DMS153 treated with DMSO at 0.1 percent for 48 hours (cell line): ENCODE results near the gene MGAT5B.

Experiments
- DNase-seq: peaks from one replicate; lab custom pipeline; 2025; ENCODE audit not compliant: unreplicated experiment; lab: John Stamatoyannopoulos, UW

The MGAT5B gene

DNA sequence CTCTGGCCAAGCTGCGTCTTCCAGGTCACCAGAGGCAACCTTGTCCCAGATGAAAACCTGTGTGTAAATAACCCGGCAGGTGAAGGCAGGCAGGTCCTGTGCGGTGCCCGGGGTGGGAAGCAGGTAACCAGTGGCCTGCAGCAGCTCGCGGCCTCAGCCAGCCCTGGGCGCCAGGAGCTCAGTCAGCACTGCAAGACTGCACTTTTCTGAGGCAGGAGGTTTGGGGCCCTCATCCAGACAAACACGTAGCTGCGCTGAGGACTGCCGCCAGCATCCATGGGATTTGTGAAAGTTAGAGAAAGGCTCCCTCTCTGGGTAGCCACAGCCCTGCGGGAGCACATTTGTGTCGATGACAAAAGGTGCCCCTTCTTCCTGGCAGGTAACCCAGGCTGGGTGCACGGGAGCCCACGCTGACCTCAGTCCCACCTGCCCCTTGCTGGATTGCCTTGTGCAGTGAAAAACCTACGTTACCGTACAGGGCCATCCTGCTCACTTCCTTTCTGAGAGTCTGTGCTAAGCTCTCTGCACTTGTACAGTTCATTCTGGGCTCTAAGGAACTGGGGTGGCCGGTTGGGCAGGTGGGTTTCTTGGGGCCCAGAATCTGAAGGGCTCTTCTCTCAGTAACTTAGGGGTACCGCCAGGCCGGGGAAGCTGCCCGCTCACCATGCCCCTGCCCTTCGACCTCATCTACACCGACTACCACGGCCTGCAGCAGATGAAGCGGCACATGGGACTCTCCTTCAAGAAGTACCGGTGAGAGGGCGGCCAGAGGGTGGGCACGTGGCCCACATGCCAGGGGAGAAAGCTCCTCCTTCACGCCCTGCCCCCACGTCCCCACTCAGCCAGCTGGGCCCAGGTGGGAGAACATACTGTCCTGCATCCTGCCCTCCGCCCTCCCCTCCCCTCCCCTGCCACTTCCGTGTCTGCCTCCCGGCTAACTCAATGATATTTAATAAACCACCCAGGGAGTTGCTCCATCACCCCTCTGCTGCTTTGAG lies 56.4 kb downstream of the MGAT5B start:
- DNase-seq, result peak; percentile 35

DNA sequence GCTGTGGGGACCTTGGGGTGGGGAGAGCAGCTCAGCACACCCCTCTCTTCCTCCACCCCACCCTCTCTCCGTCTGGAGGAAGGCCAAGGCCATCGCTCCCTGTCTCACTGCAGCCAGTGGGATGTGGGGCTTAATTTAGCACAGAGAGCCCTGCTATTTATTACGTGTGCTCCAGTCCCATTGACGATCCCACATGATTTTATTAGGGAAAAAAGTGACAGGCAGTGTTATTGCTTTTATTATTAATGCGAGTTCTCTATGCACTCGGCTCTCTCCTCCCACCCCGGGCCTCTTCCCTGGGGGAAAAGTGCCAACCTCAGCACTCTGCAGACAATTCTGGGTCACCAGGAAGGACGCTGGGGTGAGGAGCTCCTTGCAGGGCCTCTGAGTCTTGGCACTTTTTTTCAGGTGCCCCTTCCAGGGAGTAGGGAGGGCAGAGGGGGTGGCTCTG lies 57.3 kb downstream of the MGAT5B start:
- no peak for DNase-seq

DNA sequence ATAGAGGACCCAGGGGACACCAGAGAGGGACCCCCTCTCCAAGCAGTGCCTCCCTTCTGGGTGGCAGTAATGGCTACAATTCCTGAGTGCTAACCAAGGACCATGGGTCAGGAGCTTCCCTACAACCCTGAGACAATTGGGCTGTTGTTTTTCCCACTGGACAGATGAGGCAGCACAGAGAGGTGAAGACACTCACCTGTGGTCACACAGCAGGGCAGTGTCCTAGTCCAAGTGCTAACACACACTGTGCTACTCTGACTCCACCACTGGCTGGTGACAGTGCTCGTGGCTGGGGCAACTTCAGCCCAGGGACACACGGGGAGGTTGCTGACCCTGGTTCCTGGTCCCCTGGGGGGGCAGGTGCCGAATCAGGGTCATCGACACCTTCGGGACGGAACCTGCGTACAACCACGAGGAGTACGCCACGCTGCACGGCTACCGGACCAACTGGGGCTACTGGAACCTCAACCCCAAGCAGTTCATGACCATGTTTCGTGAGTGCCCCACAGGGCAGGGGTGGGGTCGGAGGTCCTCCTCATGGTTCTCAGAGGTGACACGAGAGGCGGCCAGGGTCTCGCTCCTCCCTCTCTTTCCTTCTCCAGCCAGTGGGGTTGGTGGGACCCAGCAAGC lies 58.1 kb downstream of the MGAT5B start:
- DNase-seq, result no peak

DNA sequence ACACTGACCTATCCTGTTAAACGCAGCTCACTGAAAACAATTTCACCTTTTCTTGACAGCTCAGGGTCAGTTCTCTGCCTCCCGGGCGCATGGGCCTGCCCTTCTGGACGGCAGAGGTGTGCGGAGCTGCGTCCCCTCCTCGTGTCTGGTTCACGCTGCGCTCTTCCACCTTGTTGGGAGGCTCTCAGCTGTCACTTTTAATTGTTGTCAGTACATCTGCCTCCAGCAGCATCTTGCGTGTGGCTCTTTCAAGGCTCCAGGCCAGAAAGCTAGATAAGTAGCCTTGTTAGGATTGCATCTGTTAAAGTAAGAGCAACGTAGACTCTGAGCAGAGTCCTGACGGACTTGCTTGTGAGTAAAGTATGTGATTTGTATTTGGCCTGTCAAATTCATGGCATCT lies 59.4 kb downstream of the MGAT5B start:
- DNase-seq, result no peak

DNA sequence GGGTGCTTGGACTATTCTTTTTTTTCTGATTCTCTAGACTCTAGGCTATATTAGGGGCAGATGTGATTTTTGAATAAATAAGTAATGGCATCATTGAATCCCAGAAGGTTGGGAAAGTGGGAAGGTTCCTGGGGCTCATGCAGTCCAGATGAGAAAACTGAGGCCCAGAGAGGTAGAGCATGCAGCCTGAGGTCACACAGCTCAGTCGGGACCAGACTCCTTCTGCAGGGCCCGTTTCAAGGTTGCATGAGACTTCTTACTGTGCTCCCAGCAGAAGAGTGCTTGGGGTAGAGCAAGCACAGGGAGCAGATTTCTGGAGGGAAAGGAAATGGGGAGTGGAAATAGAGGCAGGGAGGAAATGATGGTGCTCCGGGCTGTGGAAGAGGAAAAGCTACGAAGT lies 59.8 kb downstream of the MGAT5B start:
- DNase-seq, result no peak

DNA sequence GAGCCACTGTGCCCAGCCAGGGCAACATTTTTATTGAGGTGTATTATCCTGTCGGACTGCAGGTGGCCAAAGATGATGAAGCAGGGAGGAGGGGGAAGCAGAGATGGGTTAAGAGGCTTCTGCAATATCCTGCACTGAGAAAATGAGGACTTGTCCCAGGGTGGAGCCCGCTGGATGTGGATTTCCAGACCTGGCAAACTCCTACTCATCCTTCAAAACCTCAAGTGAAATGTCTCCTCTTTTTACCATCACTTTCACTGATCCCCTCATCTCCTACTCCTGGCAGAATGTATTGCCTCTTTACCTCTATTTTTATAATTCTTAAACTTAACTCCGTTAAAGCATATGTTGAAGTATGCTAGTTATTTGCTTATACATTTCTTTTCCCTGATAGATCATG lies 60.9 kb downstream of the MGAT5B start:
- DNase-seq, result no peak

DNA sequence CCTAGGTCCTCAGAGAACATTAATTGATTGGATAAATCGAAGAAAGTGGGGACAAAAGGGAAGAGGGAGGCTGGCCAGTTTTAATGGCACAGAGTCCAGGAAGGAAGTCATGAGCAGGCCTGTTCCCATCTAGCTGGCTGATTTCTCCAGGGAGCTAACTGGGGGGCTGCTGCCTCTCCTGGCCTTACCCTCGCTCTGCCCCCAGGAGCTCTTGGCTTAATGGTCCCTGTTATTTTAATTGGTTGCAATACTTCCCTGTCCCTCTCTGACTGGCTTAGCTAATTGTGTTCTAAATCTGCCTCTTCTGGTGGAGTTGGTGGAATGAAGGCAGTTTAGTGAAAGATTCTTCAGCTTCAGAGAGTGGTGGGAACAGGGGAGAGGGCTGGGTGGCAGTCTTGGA lies 61.4 kb downstream of the MGAT5B start:
- DNase-seq, result no peak

DNA sequence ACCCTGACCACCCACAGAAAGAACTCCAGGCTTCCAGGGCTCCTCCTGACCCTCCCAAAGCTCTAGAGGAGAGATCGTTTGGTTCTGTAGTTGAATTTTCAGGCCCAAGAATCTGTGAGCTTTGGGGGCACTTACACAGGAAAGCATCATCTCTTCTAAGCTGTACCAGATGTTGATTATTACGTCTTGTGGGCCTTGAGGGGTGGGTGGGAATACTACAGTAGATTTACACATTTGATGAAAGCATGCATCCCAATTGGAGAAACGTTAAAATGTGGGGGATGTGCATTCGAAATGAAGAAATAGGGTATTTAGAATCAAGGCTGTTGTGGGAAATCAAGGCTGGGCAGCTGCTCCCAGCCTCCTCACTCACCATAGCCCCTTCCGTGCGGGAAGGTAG lies 61.9 kb downstream of the MGAT5B start:
- DNase-seq, result no peak

DNA sequence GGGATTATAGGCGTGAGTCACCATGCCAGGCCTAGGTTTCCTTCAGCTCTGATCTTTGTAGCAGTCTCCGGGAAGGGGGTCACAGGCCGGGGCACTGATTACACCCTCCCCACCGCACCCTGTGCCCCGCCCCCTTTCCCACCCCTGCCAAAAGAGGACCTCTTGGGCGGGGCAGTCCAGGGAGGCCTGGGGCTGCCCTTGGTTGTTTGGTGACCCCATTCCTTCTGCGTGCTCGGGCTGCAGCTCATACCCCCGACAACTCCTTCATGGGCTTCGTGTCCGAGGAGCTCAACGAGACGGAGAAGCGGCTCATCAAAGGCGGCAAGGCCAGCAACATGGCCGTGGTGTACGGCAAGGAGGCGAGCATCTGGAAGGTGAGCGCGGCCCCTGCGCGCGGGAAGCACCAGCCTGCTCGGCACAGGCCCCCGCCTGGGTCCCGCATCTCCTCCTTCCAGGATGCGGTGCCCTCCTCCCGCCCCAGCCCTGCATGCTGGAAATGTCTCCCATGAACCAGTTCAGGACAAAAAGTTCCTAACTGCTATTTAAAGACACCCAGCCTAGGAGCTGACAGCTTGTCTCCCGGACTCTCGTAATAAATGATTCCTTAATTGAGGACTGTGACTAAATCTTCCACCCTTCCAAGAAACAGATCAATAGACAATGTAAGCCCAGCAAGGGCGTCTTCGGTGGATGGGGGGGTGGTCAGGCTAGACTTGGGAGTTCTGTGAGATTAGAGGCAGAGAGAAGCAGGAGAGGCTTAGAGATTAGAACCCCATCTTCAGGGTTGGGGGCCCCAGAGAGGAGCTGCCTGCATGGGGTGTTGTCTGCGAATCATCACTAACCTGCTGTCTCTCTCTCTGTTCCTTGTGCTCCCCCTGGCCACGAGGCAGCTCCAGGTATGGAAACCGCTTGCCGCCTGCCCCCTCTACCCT lies 64.5 kb downstream of the MGAT5B start:
- DNase-seq, result no peak

DNA sequence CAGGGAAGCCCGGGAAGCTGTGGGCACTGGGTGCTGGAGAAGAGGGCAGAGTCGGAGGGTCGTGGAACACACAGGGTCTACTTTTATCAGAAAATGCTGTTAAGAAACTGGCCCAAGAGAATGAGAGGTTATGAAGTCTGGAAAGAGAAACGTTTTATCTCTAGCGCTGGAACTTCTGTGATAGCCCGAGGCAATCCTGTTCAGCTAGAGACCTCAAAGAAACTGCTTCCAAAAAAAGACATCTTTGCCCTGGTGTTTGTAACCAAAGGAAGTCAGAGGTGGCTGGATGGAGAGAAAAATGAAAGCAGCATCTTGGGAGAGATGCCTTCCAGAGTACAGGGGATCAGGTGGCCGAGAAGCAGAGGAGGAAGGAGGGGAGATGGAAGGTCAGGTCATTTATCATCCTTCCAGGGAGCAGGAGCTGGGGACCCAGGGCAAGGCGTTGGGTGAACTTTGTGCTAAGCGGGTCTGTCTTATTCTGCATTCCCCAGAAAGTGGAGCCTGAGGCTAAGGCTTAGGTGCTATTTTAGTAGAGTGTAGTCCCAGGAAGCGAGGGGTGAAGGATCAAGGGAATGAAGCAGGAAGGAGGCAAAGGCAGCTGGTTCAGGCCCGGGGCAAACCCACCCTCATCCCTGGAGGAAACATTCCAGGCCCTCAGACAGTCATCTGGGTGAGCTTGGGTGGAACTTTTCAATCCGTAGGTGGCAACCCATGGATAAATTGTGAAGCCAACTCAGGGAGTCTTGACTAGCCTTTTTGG lies 66.5 kb downstream of the MGAT5B start:
- no peak for DNase-seq

DNA sequence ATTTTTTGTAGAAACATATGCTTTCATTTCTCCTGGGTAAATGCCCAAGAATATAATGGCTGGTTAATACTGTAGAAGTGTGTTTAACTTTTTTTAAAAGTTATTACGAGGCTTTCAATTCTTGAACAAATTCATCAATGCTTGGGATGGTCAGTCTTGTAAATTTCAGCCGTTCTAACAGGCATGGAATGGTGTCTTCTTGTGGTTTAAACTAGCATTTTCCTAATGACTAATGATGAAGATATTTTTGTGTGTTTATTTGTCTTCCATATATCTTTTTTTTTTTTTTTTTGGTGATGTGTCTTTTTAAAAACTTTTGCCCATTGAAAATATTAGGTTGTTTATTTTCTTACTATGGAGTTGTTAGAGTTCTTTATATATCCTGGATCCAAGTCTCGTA lies 67.1 kb downstream of the MGAT5B start:
- no peak for DNase-seq

DNA sequence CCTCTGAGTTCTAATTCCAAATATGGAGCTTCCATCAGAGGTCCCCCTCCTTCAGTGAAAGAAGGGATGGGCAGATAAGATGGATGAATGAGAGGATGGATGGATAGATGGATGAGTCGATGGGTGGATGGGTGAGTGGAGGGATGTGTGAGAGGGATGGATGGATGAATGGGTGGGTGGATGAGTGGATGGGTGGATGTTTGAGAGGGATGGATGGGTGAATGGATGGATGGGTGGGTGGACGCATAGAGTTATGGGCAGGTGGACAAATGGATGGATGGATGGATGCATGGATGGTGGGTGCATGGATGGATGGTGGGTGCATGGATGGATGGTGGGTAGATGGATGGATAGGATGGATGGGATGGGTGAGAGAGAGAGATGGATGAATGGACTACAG lies 69.0 kb downstream of the MGAT5B start:
- no peak for DNase-seq

DNA sequence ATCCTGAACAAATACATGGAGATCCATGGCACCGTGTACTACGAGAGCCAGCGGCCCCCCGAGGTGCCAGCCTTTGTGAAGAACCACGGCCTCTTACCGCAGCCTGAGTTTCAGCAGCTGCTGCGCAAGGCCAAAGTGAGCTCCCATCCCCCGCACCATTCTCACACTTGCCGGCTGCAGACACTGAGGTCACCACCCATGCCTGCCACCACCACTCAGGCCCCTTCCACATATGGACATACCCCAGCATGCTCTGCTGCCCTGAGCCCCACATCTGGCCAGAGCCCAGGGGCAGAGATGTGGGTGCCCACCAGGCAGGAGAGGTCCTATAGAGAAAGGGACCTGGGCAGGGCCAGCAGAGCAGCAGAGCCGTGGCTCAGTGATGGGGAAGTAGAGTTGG lies 69.8 kb downstream of the MGAT5B start:
- no peak for DNase-seq

DNA sequence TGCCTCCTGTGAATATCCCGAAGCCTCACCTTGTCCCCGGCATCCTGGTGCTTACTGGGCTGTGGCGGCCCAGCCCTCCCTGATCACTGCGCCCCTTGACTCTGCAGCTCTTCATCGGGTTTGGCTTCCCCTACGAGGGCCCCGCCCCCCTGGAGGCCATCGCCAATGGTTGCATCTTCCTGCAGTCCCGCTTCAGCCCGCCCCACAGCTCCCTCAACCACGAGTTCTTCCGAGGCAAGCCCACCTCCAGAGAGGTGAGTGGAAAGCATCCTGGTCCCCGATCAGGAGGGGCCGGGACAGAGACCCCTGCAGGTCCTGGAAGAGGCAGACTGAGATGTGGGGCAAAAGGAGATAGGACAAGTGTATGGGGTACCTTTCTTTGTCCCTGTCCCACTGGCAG lies 72.1 kb downstream of the MGAT5B start:
- DNase-seq, result no peak

DNA sequence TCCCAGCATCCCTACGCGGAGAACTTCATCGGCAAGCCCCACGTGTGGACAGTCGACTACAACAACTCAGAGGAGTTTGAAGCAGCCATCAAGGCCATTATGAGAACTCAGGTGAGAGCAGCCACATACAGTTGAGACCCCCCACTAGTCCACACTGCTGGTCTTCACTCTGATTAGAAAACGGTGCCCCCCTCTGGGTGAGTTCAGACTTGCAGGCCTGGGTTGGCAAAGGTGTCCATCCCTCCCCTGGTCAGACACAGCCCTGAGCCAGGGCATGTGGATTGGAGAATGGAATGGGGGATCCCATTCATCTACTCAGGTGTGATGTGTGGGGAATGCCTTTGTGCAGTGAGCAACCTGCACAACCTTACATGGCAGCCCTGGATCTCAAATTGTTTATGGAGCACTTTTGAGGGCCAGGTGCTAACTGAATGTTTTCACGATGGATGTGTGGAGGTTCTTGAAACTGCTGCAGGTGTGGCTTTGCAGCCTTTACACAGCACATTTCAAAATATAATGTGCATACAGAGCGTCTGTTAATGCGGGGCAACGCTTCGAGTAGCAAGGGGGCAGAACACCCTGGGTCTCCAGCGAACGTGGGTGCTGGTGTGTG lies 72.6 kb downstream of the MGAT5B start:
- DNase-seq, result no peak

DNA sequence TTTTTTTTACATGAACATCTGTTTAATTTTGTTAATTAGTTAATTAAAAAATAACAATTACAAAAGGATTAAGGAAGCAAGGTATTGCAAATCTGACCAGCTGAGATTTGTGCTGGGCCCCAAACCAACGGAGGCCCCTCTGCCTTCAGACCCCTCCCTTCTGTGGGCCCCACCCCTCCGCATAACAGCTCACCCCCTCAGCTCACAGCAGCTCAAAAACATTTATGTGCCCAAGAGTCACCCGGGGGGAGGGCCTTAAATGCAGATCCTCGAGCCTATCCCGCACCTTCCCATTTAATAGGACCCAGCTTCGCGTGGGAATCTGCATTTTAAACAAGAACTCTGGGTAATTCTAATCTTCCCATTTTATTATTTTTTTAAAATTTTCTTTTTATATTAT lies 75.0 kb downstream of the MGAT5B start:
- no peak for DNase-seq

DNA sequence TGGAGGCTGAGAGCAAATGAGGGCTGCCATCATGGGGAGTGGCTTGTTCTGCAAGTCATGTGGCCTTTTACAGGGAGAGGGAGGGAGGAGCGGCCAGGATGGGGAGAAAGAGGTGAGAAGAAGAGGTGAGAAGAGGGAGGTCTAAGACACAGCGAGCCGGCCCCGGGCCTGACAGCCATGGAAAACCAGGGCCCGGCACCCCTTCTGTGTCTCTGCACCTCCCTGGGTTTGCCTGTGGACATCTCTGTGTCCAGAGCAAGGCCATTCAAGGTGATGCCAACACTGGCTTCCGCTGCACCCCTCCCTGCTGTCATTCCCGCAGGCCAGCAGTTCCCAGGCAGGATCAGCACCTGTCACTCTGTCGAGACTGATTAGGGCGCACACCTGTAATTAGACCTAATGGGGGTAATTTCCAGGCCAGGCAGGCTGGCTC lies 75.6 kb downstream of the MGAT5B start:
- DNase-seq, result no peak

DNA sequence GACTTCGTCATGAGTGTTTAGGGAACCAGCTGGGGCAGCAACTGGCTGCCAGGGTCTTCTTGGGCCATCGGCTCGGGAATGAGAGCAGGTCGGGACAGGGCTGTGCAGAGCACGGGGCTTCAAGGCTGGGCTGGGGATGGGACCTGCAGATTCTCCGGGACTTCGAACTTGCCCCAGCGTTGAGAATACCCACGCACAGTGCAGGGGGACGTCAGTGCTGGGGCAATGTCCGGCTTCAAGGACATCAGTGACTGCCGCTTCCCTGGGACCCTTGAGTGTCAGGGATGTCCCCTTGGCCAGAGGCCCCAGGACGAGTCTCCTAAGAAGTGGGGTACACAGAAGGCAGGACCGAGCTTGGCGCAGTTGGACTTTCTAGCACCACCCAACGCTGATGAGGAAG lies 76.3 kb downstream of the MGAT5B start:
- DNase-seq, result no peak

DNA sequence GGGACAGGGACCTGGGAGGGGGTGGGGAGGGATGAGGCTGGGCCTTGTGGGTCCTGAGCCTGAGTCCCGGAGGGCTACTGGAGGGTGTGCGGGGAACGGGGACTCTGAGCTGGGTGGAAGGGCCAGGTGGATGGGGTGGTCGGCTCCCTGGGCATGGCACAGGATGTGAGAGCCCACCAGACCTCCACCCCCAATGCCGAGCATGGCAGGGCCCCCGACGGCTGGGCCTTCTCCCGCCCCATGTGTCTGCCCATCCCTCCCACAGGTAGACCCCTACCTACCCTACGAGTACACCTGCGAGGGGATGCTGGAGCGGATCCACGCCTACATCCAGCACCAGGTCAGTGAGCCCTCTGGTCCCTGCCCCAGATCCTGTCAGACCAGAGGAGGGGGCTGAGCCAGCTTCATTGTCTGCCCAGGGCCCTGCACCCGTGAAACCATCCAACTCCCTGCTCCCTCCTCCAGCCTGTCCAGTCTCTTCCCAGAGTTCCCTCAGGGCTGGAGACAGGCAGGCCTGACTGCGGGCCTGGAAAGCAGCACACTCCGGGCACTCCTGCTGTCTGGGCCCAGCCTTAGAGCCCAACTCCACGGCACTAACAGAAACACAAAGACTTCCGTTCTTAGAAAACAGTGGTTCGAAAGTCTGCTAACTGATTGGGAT lies 78.0 kb downstream of the MGAT5B start:
- DNase-seq, result no peak

DNA sequence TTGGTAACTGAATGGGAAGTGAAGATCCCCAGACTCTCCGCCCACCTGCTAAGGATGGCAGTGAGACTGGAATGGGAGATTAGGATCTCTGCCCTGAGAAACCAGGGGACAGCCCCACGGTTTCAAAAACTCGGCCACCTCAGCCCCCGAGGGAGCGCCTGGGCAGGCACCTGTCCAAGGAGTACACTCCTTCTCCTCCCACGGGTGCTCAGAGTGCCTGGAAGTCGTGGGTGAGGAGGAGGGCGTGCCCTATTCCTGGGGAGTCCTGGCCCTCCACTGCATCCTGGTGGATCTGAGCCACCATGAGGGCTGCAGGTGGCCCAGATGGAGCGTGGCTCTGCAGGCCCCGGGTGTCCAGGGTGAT lies 78.5 kb downstream of the MGAT5B start:
- no peak for DNase-seq
